Activated T-helper 1 cell treated with anti-CD3 and anti-CD28 coated beads, Interleukin-2, amount 50 U/mL, for 16 hours (primary cell): ENCODE measurements around the gene PFKFB4.
"Not testable (repeated sequence)": the region's sequence is repeated elsewhere in the genome, so short reads cannot be mapped to it uniquely, and the experiment has no call there.

ENCODE experiments used
- DNase-seq, 2 donors: peaks; one replicate each; pipeline ENCODE4 v3.0.0-alpha.2; 2020; ENCODE audit warnings: low read depth in 1 of 2, low spot score in 1 of 2

Gene PFKFB4

GRCh38 chr3:48561045-48561736, 4.6 kb upstream of the PFKFB4 start:
- no peak for DNase-seq

- DNase-seq, result no peak
Measured at GRCh38 chr3:48560648-48561018, 4.0 kb upstream of the PFKFB4 start.

GRCh38 chr3:48558493-48559134, 2.0 kb upstream of the PFKFB4 start:
- DNase-seq, result no peak

- DNase-seq, result peak in 1 of 2 donors; percentile 8
Measured at GRCh38 chr3:48555949-48556795, 431 bp downstream of the PFKFB4 start.

GRCh38 chr3:48555231-48555948, 1.2 kb downstream of the PFKFB4 start:
- no peak for DNase-seq

GRCh38 chr3:48553886-48554845, 2.4 kb downstream of the PFKFB4 start:
- no peak for DNase-seq

GRCh38 chr3:48553361-48553760, 3.2 kb downstream of the PFKFB4 start:
- DNase-seq, result no peak

GRCh38 chr3:48552111-48552951, 4.3 kb downstream of the PFKFB4 start:
- DNase-seq, result no peak

- not testable (repeated sequence) for DNase-seq
Measured at GRCh38 chr3:48551651-48552050, 5.0 kb downstream of the PFKFB4 start.

GRCh38 chr3:48548729-48549705, 7.6 kb downstream of the PFKFB4 start:
- peak; percentile 68 to 78 for DNase-seq

- no peak for DNase-seq
Measured at GRCh38 chr3:48548126-48548525, 8.5 kb downstream of the PFKFB4 start.

GRCh38 chr3:48546203-48546829, 10.3 kb downstream of the PFKFB4 start:
- DNase-seq, result no peak

GRCh38 chr3:48544141-48544540, 12.5 kb downstream of the PFKFB4 start:
- no peak for DNase-seq

GRCh38 chr3:48543271-48543866, 13.2 kb downstream of the PFKFB4 start:
- DNase-seq, result no peak

GRCh38 chr3:48538451-48538850, 18.2 kb downstream of the PFKFB4 start:
- DNase-seq, result no peak

GRCh38 chr3:48536785-48537184, 19.8 kb downstream of the PFKFB4 start:
- DNase-seq, result no peak

- DNase-seq, result no peak
Measured at GRCh38 chr3:48536116-48536515, 20.5 kb downstream of the PFKFB4 start.
